GM10847 (cell line): Measurements from ENCODE around the gene AAR2.

Experiments used
- POLR2A ChIP-seq: IDR thresholded peaks from 2 replicates; pipeline ENCODE4 v1.6.1; 2011; ENCODE audit not compliant: insufficient read length; ENCODE audit errors: extremely low read depth

The AAR2 gene

GRCh38 chr20:36213362-36213761 is 22.9 kb upstream of the AAR2 start:
- no peak for TF ChIP-seq POLR2A

GRCh38 chr20:36214684-36215256 is 21.5 kb upstream of the AAR2 start:
- TF ChIP-seq POLR2A: no peak

GRCh38 chr20:36215778-36216177 is 20.5 kb upstream of the AAR2 start:
- no peak for TF ChIP-seq POLR2A

- TF ChIP-seq POLR2A: no peak
Measured at GRCh38 chr20:36216314-36217025, 19.8 kb upstream of the AAR2 start.

GRCh38 chr20:36217226-36217625 is 19.1 kb upstream of the AAR2 start:
- TF ChIP-seq POLR2A: no peak

- TF ChIP-seq POLR2A: no peak
Measured at GRCh38 chr20:36218380-36219064, 17.8 kb upstream of the AAR2 start.

GRCh38 chr20:36219671-36220220 is 16.5 kb upstream of the AAR2 start:
- TF ChIP-seq POLR2A: no peak

GRCh38 chr20:36225666-36226065 is 10.6 kb upstream of the AAR2 start:
- no peak for TF ChIP-seq POLR2A

- TF ChIP-seq POLR2A: no peak
Measured at GRCh38 chr20:36228770-36229169, 7.5 kb upstream of the AAR2 start.

- TF ChIP-seq POLR2A: no peak
Measured at GRCh38 chr20:36230019-36230418, 6.3 kb upstream of the AAR2 start.

GRCh38 chr20:36231331-36231730 is 4.9 kb upstream of the AAR2 start:
- TF ChIP-seq POLR2A: no peak

GRCh38 chr20:36234771-36235320 is 1.4 kb upstream of the AAR2 start:
- TF ChIP-seq POLR2A: no peak

GRCh38 chr20:36236786-36237121 is 476 bp downstream of the AAR2 start:
- no peak for TF ChIP-seq POLR2A

- no peak for TF ChIP-seq POLR2A
Measured at GRCh38 chr20:36237477-36237876, 1.2 kb downstream of the AAR2 start.

GRCh38 chr20:36238153-36238552 is 1.9 kb downstream of the AAR2 start:
- no peak for TF ChIP-seq POLR2A

GRCh38 chr20:36238760-36239159 is 2.5 kb downstream of the AAR2 start:
- no peak for TF ChIP-seq POLR2A
